ENCODE results near the gene POLR1E. TPM values are rescaled to one million over a fixed set of nuclear protein-coding genes. Genes with fewer than 3 reads are reported as not detected.
"Not testable (repeated sequence)": the region's sequence is repeated elsewhere in the genome, so short reads cannot be mapped to it uniquely, and the experiment has no call there.

POLR1E gene
- total RNA-seq, 1 donor from 2014 or later: 26.1 TPM

- TF ChIP-seq CTCF (IDR thresholded peaks at IDR 0.05; ENCODE audit: unreplicated experiment): no peak
- Mint-ChIP-seq H3K4me3 (no peak overlapping the region), H3K27ac (no peak overlapping the region), H3K4me1 (peaks cover 18% of the 10 kb centered on the region), H3K27me3 (ENCODE audit: low read depth) (peaks cover 4% of the 10 kb centered on the region), H3K36me3 (peaks cover 3% of the 10 kb centered on the region), H3K9me3 (peaks cover 11% of the 10 kb centered on the region)
- no peak for DNase-seq (ENCODE audit: low spot score in 2 of 2, unreplicated experiment in 2 of 2)
Measured at GRCh38 chr9:37474438-37474837, 11.3 kb upstream of the POLR1E start.

GRCh38 chr9:37476930-37477329 lies 8.8 kb upstream of the POLR1E start:
- no peak overlapping the region for H3K27ac Mint-ChIP-seq
- H3K36me3 Mint-ChIP-seq: peaks cover 3% of the 10 kb centered on the region
- H3K4me3 Mint-ChIP-seq: no peak overlapping the region
- H3K4me1 Mint-ChIP-seq: peaks cover 7% of the 10 kb centered on the region
- TF ChIP-seq CTCF (IDR thresholded peaks at IDR 0.05; ENCODE audit: unreplicated experiment): no peak
- DNase-seq (ENCODE audit: low spot score in 2 of 2, unreplicated experiment in 2 of 2): no peak
- H3K27me3 Mint-ChIP-seq (ENCODE audit: low read depth): peaks cover 4% of the 10 kb centered on the region
- H3K9me3 Mint-ChIP-seq: peaks cover 11% of the 10 kb centered on the region

- H3K4me1 Mint-ChIP-seq: not testable (repeated sequence)
Measured at GRCh38 chr9:37477443-37477842, 8.3 kb upstream of the POLR1E start.

GRCh38 chr9:37477987-37478619 lies 7.6 kb upstream of the POLR1E start:
- H3K27ac Mint-ChIP-seq; H3K4me1 Mint-ChIP-seq; H3K36me3 Mint-ChIP-seq; H3K4me3 Mint-ChIP-seq; H3K27me3 Mint-ChIP-seq (ENCODE audit: low read depth); DNase-seq (ENCODE audit: low spot score in 2 of 2, unreplicated experiment in 2 of 2): not testable (repeated sequence)
- peaks cover 11% of the 10 kb centered on the region for H3K9me3 Mint-ChIP-seq

More at GRCh38 chr9:37477443-37477842, 8.3 kb upstream of the POLR1E start:
- H3K9me3 Mint-ChIP-seq: peaks cover 11% of the 10 kb centered on the region
- H3K4me3 Mint-ChIP-seq; DNase-seq (ENCODE audit: low spot score in 2 of 2, unreplicated experiment in 2 of 2); H3K27ac Mint-ChIP-seq; H3K27me3 Mint-ChIP-seq (ENCODE audit: low read depth); H3K36me3 Mint-ChIP-seq: not testable (repeated sequence)

GRCh38 chr9:37480759-37481158 lies 5.0 kb upstream of the POLR1E start:
- H3K9me3 Mint-ChIP-seq: no peaks in the 10 kb centered on the region

GRCh38 chr9:37486256-37486615 lies 488 bp downstream of the POLR1E start:
- H3K4me3 Mint-ChIP-seq: peak overlapping the region; percentile 83
- H3K9me3 Mint-ChIP-seq: no peaks in the 10 kb centered on the region
- no peaks in the 10 kb centered on the region for H3K27me3 Mint-ChIP-seq (ENCODE audit: low read depth)
- peak in 1 of 2 experiments; percentile 38 for DNase-seq (ENCODE audit: low spot score in 2 of 2, unreplicated experiment in 2 of 2)
- peak overlapping the region; percentile 87 for H3K27ac Mint-ChIP-seq
- TF ChIP-seq CTCF (IDR thresholded peaks at IDR 0.05; ENCODE audit: unreplicated experiment): no peak
- peaks cover 20% of the 10 kb centered on the region for H3K4me1 Mint-ChIP-seq
- peaks cover 12% of the 10 kb centered on the region for H3K36me3 Mint-ChIP-seq

More at GRCh38 chr9:37480759-37481158, 5.0 kb upstream of the POLR1E start:
- no peak for TF ChIP-seq CTCF (IDR thresholded peaks at IDR 0.05; ENCODE audit: unreplicated experiment)
- H3K4me1 Mint-ChIP-seq: peaks cover 8% of the 10 kb centered on the region
- DNase-seq (ENCODE audit: low spot score in 2 of 2, unreplicated experiment in 2 of 2): peak in 1 of 2 experiments; percentile 17
- peaks cover 4% of the 10 kb centered on the region for H3K27me3 Mint-ChIP-seq (ENCODE audit: low read depth)
- H3K4me3 Mint-ChIP-seq: no peak overlapping the region
- no peaks in the 10 kb centered on the region for H3K36me3 Mint-ChIP-seq
- no peak overlapping the region for H3K27ac Mint-ChIP-seq
